Panc1 (cell line): ENCODE results near the gene SLC25A39. TPM values are rescaled to one million over a fixed set of nuclear protein-coding genes. Genes with fewer than 3 reads are reported as not detected.

Experiments
- ATAC-seq: fragments of 200-7000 bp; cut with Tn5 transposase; 2 replicates; pipeline ENCODE4 v1.9.1; 2020; ENCODE audit warnings: mild to moderate bottlenecking, moderate library complexity
- BruUV-seq: library from RNA; stranded (reverse); fragments of 400-500 nt; replicated peaks from 2 replicates; lab custom pipeline; 2021; lab: Mats Ljungman, UMichigan
- CTCF ChIA-PET: fragments of 300-600 bp; sonication (Branson Sonifier 250); formaldehyde crosslinking; loops from one replicate; lab custom pipeline; 2022; ENCODE audit warnings: antibody characterized with exemption; lab: Charles Lee
- POLR2A ChIA-PET: fragments of 300-600 bp; sonication (Branson Sonifier 250); formaldehyde crosslinking; loops from one replicate; lab custom pipeline; 2022; ENCODE audit warnings: antibody characterized with exemption; lab: Charles Lee
- DNase-seq: peaks from one replicate; pipeline ENCODE4 v3.0.0-alpha.2; 2010; ENCODE audit warnings: low read depth, low spot score
- H3K27ac ChIP-seq: 2 replicates; pipeline ENCODE4 v1.5.1; 2011; ENCODE audit warnings: mild to moderate bottlenecking, low read length, inconsistent platforms
- H3K27me3 ChIP-seq: fragments of 200-500 bp; sonication (Bioruptor generic); 2 replicates; pipeline ENCODE4 v1.6.0; 2014; ENCODE audit warnings: low read length, inconsistent platforms; ENCODE audit not compliant: control insufficient read depth, insufficient read depth
- H3K36me3 ChIP-seq: fragments of 200-500 bp; sonication (Bioruptor generic); 2 replicates; pipeline ENCODE4 v1.5.1; 2014; ENCODE audit warnings: inconsistent platforms, mild to moderate bottlenecking, low read length, moderate library complexity; ENCODE audit not compliant: control insufficient read depth, insufficient read depth
- H3K4me1 ChIP-seq: 2 replicates; pipeline ENCODE4 v1.5.1; 2011; ENCODE audit warnings: inconsistent platforms, mild to moderate bottlenecking, low read length, moderate library complexity; ENCODE audit not compliant: control insufficient read depth, insufficient read depth
- H3K4me3 ChIP-seq, 2 experiments: 2 replicates each; pipeline ENCODE4 v1.5.1; 2011 to 2012; ENCODE audit warnings: low read depth in 2 of 2, low read length in 2 of 2, mild to moderate bottlenecking in 2 of 2, inconsistent platforms in 1 of 2, moderate library complexity in 1 of 2
- H3K9me3 ChIP-seq: fragments of 200-500 bp; sonication (Bioruptor generic); 2 replicates; pipeline ENCODE4 v1.5.1; 2014; ENCODE audit warnings: low read depth, mild to moderate bottlenecking, inconsistent platforms, low read length, moderate library complexity; ENCODE audit not compliant: control insufficient read depth, insufficient read depth
- POLR2AphosphoS5 ChIP-seq: IDR thresholded peaks from 2 replicates; pipeline ENCODE4 v1.6.1; 2012; ENCODE audit warnings: mild to moderate bottlenecking, low read depth, low read length, moderate library complexity
- REST ChIP-seq, 2 experiments: IDR thresholded peaks; 2 replicates each; pipeline ENCODE4 v1.6.1; 2011 to 2012; ENCODE audit warnings: low read depth in 2 of 2, control low read depth in 1 of 2, low read length in 1 of 2, mild to moderate bottlenecking in 1 of 2, moderate library complexity in 1 of 2; ENCODE audit not compliant: insufficient read depth in 1 of 2
- SIN3A ChIP-seq: IDR thresholded peaks from 2 replicates; pipeline ENCODE4 v1.6.1; 2012; ENCODE audit warnings: low read depth, mild to moderate bottlenecking, low read length, moderate library complexity, borderline replicate concordance; ENCODE audit not compliant: insufficient read depth
- TCF7L2 ChIP-seq: IDR thresholded peaks from 2 replicates; pipeline ENCODE4 v1.6.1; 2011; ENCODE audit warnings: mild to moderate bottlenecking, low read depth, low read length, inconsistent platforms
- in situ Hi-C: cut with HindIII; loops from 2 replicates; pipeline ENCODE4 v1.10.0; 2016; ENCODE audit warnings: low sequenced_read_pairs, low pct_unique_long_range_greater_than_20kb
- intact Hi-C: fragments of 100-400 bp; cut with micrococcal nuclease; formaldehyde crosslinking; loops from one replicate; pipeline ENCODE4 v1.10.0; 2022; ENCODE audit not compliant: unreplicated experiment
- total RNA-seq: library from RNA; stranded (reverse); gene quantifications from one replicate; pipeline ENCODE4 v1.2.1, GENCODE V29; 2021; ENCODE audit not compliant: unreplicated experiment
- TF ChIP-seq, protein P1 (sequence below): fragments of 450-650 bp; IDR thresholded peaks from 2 replicates; pipeline ENCODE4 v1.5.1; 2017; ENCODE audit warnings: mild to moderate bottlenecking

The SLC25A39 gene
- total RNA-seq, 1 experiment from 2014 or later = 138 TPM

DNA sequence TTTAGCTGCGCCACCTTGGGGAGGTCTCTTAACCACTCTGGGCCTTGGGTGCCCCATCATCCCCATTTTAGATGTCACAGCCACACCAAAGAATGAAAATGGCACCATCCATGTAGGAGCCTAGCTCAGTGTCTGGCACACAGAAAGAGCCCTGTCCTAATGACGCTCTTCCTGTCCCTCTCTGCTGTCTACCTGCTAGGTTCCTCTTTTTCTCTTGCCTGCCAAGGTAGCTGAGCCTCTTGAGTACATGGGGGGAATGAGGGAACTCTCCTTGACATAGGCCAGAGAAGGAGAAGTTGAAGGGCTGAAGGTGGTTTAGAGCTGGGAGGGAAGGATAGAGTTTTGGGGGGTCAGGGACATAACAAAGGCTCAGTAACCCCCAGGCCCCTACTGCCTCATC, 14.4 kb downstream of the SLC25A39 start:
- Histone ChIP-seq H3K9me3 (no peaks in the 10 kb centered on the region), H3K27me3 (no peaks in the 10 kb centered on the region), H3K36me3 (no peaks in the 10 kb centered on the region), H3K27ac (no peak overlapping the region), H3K4me1 (peaks cover 4% of the 10 kb centered on the region), H3K4me3 (no peak overlapping the region)
- ATAC-seq (no peak), DNase-seq (no peak)
- CTCF ChIA-PET = interaction anchor here (0.6 kb wide), 1 partner anchor 92 kb away, joined by 5 read pairs; no protein-coding TSS in a partner anchor
- no TSS peak for BruUV-seq
- POLR2A ChIA-PET = interaction anchor here (0.5 kb wide), 1 partner anchor 40 kb away, joined by 3 read pairs; no protein-coding TSS in a partner anchor
- in situ Hi-C loops = no loop called here
- no peak for TF ChIP-seq SIN3A
- TF ChIP-seq POLR2AphosphoS5 = no peak
- TF ChIP-seq, protein P1, sequence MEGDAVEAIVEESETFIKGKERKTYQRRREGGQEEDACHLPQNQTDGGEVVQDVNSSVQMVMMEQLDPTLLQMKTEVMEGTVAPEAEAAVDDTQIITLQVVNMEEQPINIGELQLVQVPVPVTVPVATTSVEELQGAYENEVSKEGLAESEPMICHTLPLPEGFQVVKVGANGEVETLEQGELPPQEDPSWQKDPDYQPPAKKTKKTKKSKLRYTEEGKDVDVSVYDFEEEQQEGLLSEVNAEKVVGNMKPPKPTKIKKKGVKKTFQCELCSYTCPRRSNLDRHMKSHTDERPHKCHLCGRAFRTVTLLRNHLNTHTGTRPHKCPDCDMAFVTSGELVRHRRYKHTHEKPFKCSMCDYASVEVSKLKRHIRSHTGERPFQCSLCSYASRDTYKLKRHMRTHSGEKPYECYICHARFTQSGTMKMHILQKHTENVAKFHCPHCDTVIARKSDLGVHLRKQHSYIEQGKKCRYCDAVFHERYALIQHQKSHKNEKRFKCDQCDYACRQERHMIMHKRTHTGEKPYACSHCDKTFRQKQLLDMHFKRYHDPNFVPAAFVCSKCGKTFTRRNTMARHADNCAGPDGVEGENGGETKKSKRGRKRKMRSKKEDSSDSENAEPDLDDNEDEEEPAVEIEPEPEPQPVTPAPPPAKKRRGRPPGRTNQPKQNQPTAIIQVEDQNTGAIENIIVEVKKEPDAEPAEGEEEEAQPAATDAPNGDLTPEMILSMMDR = no peak
- no peak for TF ChIP-seq REST (IDR thresholded peaks at IDR 0.05; ENCODE audit: insufficient read depth in 1 of 2, low read depth in 2 of 2, low read length in 1 of 2)
- no peak for TF ChIP-seq TCF7L2
- intact Hi-C loops = no loop called here

GRCh38 chr17:44309472-44309871, 15.2 kb downstream of the SLC25A39 start:
- H3K4me1 ChIP-seq = peaks cover 4% of the 10 kb centered on the region
- BruUV-seq = no TSS peak
- no peaks in the 10 kb centered on the region for H3K27me3 ChIP-seq
- CTCF ChIA-PET = interaction anchor here (0.6 kb wide), 1 partner anchor 91 kb away, joined by 5 read pairs; no protein-coding TSS in a partner anchor
- POLR2A ChIA-PET = no interaction called here
- H3K27ac ChIP-seq = no peak overlapping the region
- no peaks in the 10 kb centered on the region for H3K36me3 ChIP-seq
- DNase-seq (no peak), ATAC-seq (no peak)
- no peaks in the 10 kb centered on the region for H3K9me3 ChIP-seq
- H3K4me3 ChIP-seq = no peak overlapping the region
- intact Hi-C loops (no loop called here), in situ Hi-C loops (no loop called here)
- TF ChIP-seq REST (IDR thresholded peaks at IDR 0.05; ENCODE audit: insufficient read depth in 1 of 2, low read depth in 2 of 2, low read length in 1 of 2) (0 out of 4 replicates have a peak, but pooled peaks of 1 of the 2 experiments have one; percentile 36), POLR2AphosphoS5 (no peak)
